ENCODE measurements around the gene MRPS7. TPM values are rescaled to one million over a fixed set of nuclear protein-coding genes. Genes with fewer than 3 reads are reported as not detected.
"Not testable (repeated sequence)": the region's sequence is repeated elsewhere in the genome, so short reads cannot be mapped to it uniquely, and the experiment has no call there.

MRPS7 gene
- total and polyA plus RNA-seq, 2 of the 8 experiments (the other 6 are each of a cell fraction or from before 2014, with no cell fraction given) = 63.4 to 79.4 TPM

GRCh38 chr17:75280189-75280588, 18.5 kb downstream of the MRPS7 start:
- not testable (repeated sequence) for H3K4ac ChIP-seq (replicated peaks; ENCODE audit: insufficient read length, low read depth, low read length)
- POLR2A ChIA-PET (ENCODE audit: partially characterized antibody) = interaction anchor here (1.6 to 1.8 kb wide), 2 partner anchors 9 to 16 kb away, joined by 3 to 4 read pairs; partner anchors contain the start of gene MIF4GD

More at GRCh38 chr17:75280189-75280588, 18.5 kb downstream of the MRPS7 start:
- not testable (repeated sequence) for H2AFZ ChIP-seq (ENCODE audit: low read length); H2BK15ac ChIP-seq (ENCODE audit: low read length); H3K9me3 ChIP-seq (ENCODE audit: insufficient read depth in 2 of 2, low read depth in 1 of 2, low read length in 1 of 2); H2BK5ac ChIP-seq (ENCODE audit: low read depth, low read length); H3K56ac ChIP-seq (replicated peaks; ENCODE audit: insufficient read length, low read depth, low read length); H3K36me3 ChIP-seq (ENCODE audit: control insufficient read depth in 2 of 4, insufficient read depth in 4 of 4, low read length in 3 of 4); H2BK20ac ChIP-seq (ENCODE audit: low read length); H4K8ac ChIP-seq (ENCODE audit: extremely low read depth, insufficient read depth, low read length); H3K4me2 ChIP-seq (ENCODE audit: insufficient read depth in 1 of 2, low read depth in 2 of 2, low read length in 2 of 2); H2BK120ac ChIP-seq (replicated peaks; ENCODE audit: low read depth, low read length); H3K79me2 ChIP-seq (ENCODE audit: control insufficient read depth in 1 of 2, insufficient read depth in 2 of 2, low read length in 2 of 2); H2AK5ac ChIP-seq (ENCODE audit: low read depth, low read length); H4K91ac ChIP-seq (replicated peaks; ENCODE audit: insufficient read length, low read length); H4K20me1 ChIP-seq (replicated peaks in 1 of 2; ENCODE audit: control insufficient read depth in 1 of 2, insufficient read depth in 2 of 2, low read length in 2 of 2); H3K23me2 ChIP-seq (ENCODE audit: low read depth, low read length); H3K4me3 ChIP-seq (ENCODE audit: extremely low read depth in 1 of 4, insufficient read depth in 2 of 4, low read depth in 3 of 4, low read length in 4 of 4); H3K4me1 ChIP-seq (replicated peaks in 1 of 4; ENCODE audit: control insufficient read depth in 3 of 4, insufficient read depth in 4 of 4, low read length in 3 of 4); H3K14ac ChIP-seq (ENCODE audit: insufficient read length); H2BK12ac ChIP-seq (ENCODE audit: low read depth, low read length); H3K27ac ChIP-seq (ENCODE audit: low read depth, low read length); H3K27me3 ChIP-seq (replicated peaks in 1 of 4; ENCODE audit: control insufficient read depth in 3 of 4, extremely low read depth in 1 of 4, insufficient read depth in 3 of 4, low read length in 3 of 4); DNase-seq (ENCODE audit: low read depth in 1 of 2, low spot score in 2 of 2); H3K79me1 ChIP-seq (ENCODE audit: low read depth, low read length); H3K9ac ChIP-seq (replicated peaks in 1 of 4; ENCODE audit: extremely low read depth in 1 of 4, low read depth in 3 of 4, low read length in 3 of 4); H3K18ac ChIP-seq (ENCODE audit: extremely low read depth, low read length); H4K5ac ChIP-seq (ENCODE audit: insufficient read length, low read depth, low read length); FAIRE-seq; H3K23ac ChIP-seq (ENCODE audit: insufficient read length)
- CTCF ChIA-PET (ENCODE audit: partially characterized antibody) = interaction anchor here (0.9 to 8.0 kb wide), 4 partner anchors 11 to 36 kb away, joined by 3 to 79 read pairs (median 4); partner anchors contain the start of gene MIF4GD
- WGBS, 2 experiments (ENCODE audit: extremely low coverage in 1 of 2, insufficient coverage in 1 of 2, insufficient read length in 1 of 2, insufficient replicate concordance in 2 of 2, low coverage in 1 of 2, low lambda C conversion rate in 2 of 2, missing lambda C conversion rate in 1 of 2) = 96% methylated on average over 4 of the region's 4 CpGs; no CpG with 5 or more reads in 1 of the 2 experiments
